ENCODE data around the gene PRPF38B.

- no peak for TF ChIP-seq CTCF (IDR thresholded peaks at IDR 0.05)
- no peak for TF ChIP-seq POLR2AphosphoS5 (IDR thresholded peaks at IDR 0.05)
- no peak for TF ChIP-seq POLR2A (IDR thresholded peaks at IDR 0.05)
Measured at GRCh38 chr1:108645564-108646184, 46.4 kb upstream of the PRPF38B start.
